Measurements from ENCODE around the gene NAA20.

NAA20 gene

GRCh38 chr20:19969507-19970255 lies 47.5 kb upstream of the NAA20 start:
- no peaks in the 10 kb centered on the region for H3K9me3 Mint-ChIP-seq
- H3K27ac Mint-ChIP-seq = no peak overlapping the region
- peaks cover 27% of the 10 kb centered on the region for H3K4me1 Mint-ChIP-seq
- peaks cover 52% of the 10 kb centered on the region for H3K36me3 Mint-ChIP-seq (ENCODE audit: low read depth)
- H3K27me3 Mint-ChIP-seq (ENCODE audit: low read depth) = no peaks in the 10 kb centered on the region
- H3K4me3 Mint-ChIP-seq = no peak overlapping the region
- no peak for TF ChIP-seq CTCF (IDR thresholded peaks at IDR 0.05; ENCODE audit: unreplicated experiment in 3 of 3)

GRCh38 chr20:19970256-19970765 lies 46.9 kb upstream of the NAA20 start:
- Mint-ChIP-seq H3K27ac (no peak overlapping the region), H3K4me3 (no peak overlapping the region), H3K27me3 (ENCODE audit: low read depth) (no peaks in the 10 kb centered on the region), H3K36me3 (ENCODE audit: low read depth) (peaks cover 45% of the 10 kb centered on the region), H3K4me1 (peaks cover 26% of the 10 kb centered on the region), H3K9me3 (no peaks in the 10 kb centered on the region)
- no peak for TF ChIP-seq CTCF (IDR thresholded peaks at IDR 0.05; ENCODE audit: unreplicated experiment in 3 of 3)

- Mint-ChIP-seq H3K9me3 (no peaks in the 10 kb centered on the region), H3K36me3 (ENCODE audit: low read depth) (peaks cover 46% of the 10 kb centered on the region), H3K27ac (no peak overlapping the region), H3K4me1 (peaks cover 34% of the 10 kb centered on the region), H3K27me3 (ENCODE audit: low read depth) (no peaks in the 10 kb centered on the region), H3K4me3 (no peak overlapping the region)
- no peak for TF ChIP-seq CTCF (IDR thresholded peaks at IDR 0.05; ENCODE audit: unreplicated experiment in 3 of 3)
Observed at GRCh38 chr20:19971116-19971515, 46.0 kb upstream of the NAA20 start.

- Mint-ChIP-seq H3K9me3 (no peaks in the 10 kb centered on the region), H3K4me3 (peak overlapping the region; percentile 37 to 84 (median 84)), H3K4me1 (peaks cover 59% of the 10 kb centered on the region), H3K36me3 (ENCODE audit: low read depth) (peaks cover 65% of the 10 kb centered on the region), H3K27me3 (ENCODE audit: low read depth) (no peaks in the 10 kb centered on the region), H3K27ac (peak overlapping the region; percentile 97 to 99 (median 98))
- TF ChIP-seq CTCF (IDR thresholded peaks at IDR 0.05; ENCODE audit: unreplicated experiment in 3 of 3) = no peak
Observed at GRCh38 chr20:19973961-19974629, 43.1 kb upstream of the NAA20 start.

- Mint-ChIP-seq H3K9me3 (no peaks in the 10 kb centered on the region), H3K4me1 (peaks cover 59% of the 10 kb centered on the region)
- no peak for TF ChIP-seq CTCF (IDR thresholded peaks at IDR 0.05; ENCODE audit: unreplicated experiment in 3 of 3)
Observed at GRCh38 chr20:19974630-19975435, 42.3 kb upstream of the NAA20 start.

More at GRCh38 chr20:19974630-19975435, 42.3 kb upstream of the NAA20 start:
- Mint-ChIP-seq H3K4me3 (peak overlapping the region; percentile 37 to 86 (median 85)), H3K36me3 (ENCODE audit: low read depth) (peaks cover 61% of the 10 kb centered on the region), H3K27me3 (ENCODE audit: low read depth) (no peaks in the 10 kb centered on the region), H3K27ac (peak overlapping the region; percentile 97 to 99 (median 98))

All from nephron (organoid).